ENCODE data around the gene CRIM1. TPM values are rescaled to one million over a fixed set of nuclear protein-coding genes. Genes with fewer than 3 reads are reported as not detected.

Gene CRIM1
- total and polyA plus RNA-seq, 2 donors (not counting 1 experiment from before 2014, with no cell fraction given) = 364 to 661 TPM

DNA sequence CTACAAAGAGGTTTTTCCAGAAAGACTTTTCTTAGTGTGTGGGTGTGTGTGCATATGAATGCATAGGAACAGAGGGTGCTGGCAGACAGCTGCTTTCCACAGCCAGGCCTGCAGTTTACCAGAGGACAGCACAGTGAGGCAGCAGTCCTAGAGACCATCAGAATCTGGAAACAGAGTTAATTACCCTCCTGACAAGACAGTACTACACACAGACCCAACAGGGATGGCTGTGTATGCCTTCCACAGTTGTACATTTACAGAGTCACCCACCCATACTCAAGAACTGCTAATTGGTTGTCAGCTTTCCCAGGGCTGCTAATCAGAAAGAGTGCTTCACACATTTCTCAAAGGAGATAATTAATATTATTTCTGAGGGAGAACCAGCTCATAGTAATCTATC is 137.7 kb downstream of the CRIM1 start:
- no peak overlapping the region for H3K9ac ChIP-seq (ENCODE audit: insufficient read depth, low read length)

DNA sequence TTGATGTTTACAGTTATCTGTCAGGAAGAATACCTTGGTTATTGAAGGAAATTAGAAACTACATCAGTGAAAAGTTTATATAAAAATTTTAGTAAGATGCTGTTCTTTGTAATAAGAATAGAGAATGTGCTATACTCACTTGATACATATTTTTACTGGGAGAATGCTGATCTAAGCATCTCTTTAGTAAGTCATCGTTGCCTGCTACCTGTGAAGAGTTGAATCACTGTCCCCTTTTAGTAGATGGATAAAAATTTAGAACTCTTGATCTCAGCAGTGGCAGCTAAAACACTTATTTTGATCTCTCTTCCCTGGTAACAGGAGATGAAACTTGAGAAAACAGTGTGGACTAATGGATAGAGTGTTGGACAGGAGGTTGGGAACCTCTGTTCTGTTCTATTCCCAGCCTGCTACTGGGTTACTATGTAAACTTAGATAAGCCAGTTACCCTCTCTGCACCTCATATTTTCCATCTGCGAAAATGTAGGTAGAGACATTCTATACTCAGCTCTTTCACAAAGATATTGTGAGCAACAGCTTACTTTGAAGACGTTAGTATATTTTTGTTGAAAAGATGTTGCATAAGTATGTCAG is 142.1 kb downstream of the CRIM1 start:
- H3K9me3 ChIP-seq (ENCODE audit: control insufficient read depth, insufficient read depth, low read depth, low read length) = no peaks in the 10 kb centered on the region
- no peaks in the 10 kb centered on the region for H3K27me3 ChIP-seq (ENCODE audit: control insufficient read depth, insufficient read depth, low read length)
- no peak overlapping the region for H3K4me3 ChIP-seq (replicated peaks in 1 of 4; ENCODE audit: control extremely low read depth in 1 of 4, insufficient read depth in 1 of 4, low read depth in 3 of 4, low read length in 4 of 4)
- H3K79me2 ChIP-seq (ENCODE audit: control insufficient read depth, insufficient read depth, low read length) = peaks cover 45% of the 10 kb centered on the region
- DNase-seq (ENCODE audit: low read depth in 2 of 2) = peak in 1 of 2 donors; percentile 16
- no peaks in the 10 kb centered on the region for H4K20me1 ChIP-seq (ENCODE audit: control insufficient read depth, extremely low read depth, insufficient read depth, low read length)
- H3K9ac ChIP-seq (ENCODE audit: insufficient read depth, low read length) = no peak overlapping the region
- no peak overlapping the region for H3K27ac ChIP-seq (ENCODE audit: insufficient read depth, low read length)
- TF ChIP-seq EZH2 (IDR thresholded peaks at IDR 0.05; ENCODE audit: low read length, missing control alignments) = no peak
- TF ChIP-seq, protein P1, sequence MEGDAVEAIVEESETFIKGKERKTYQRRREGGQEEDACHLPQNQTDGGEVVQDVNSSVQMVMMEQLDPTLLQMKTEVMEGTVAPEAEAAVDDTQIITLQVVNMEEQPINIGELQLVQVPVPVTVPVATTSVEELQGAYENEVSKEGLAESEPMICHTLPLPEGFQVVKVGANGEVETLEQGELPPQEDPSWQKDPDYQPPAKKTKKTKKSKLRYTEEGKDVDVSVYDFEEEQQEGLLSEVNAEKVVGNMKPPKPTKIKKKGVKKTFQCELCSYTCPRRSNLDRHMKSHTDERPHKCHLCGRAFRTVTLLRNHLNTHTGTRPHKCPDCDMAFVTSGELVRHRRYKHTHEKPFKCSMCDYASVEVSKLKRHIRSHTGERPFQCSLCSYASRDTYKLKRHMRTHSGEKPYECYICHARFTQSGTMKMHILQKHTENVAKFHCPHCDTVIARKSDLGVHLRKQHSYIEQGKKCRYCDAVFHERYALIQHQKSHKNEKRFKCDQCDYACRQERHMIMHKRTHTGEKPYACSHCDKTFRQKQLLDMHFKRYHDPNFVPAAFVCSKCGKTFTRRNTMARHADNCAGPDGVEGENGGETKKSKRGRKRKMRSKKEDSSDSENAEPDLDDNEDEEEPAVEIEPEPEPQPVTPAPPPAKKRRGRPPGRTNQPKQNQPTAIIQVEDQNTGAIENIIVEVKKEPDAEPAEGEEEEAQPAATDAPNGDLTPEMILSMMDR (conservative IDR thresholded peaks at IDR 0.05 in 1 of 2, IDR thresholded peaks at IDR 0.05 in 1 of 2; ENCODE audit: low read depth in 1 of 2, low read length in 2 of 2) = no peak
- H3K36me3 ChIP-seq (ENCODE audit: control insufficient read depth, insufficient read depth, low read length) = peaks cover 20% of the 10 kb centered on the region
- no peak overlapping the region for H2AFZ ChIP-seq (ENCODE audit: low read length)
- H3K4me1 ChIP-seq (ENCODE audit: control insufficient read depth, extremely low read depth, insufficient read depth, low read length) = peaks cover 2% of the 10 kb centered on the region
- no peak overlapping the region for H3K4me2 ChIP-seq (ENCODE audit: extremely low read depth, insufficient read depth, low read length)

More for the DNA sequence above, 137.7 kb downstream of the CRIM1 start:
- Histone ChIP-seq H3K27ac (ENCODE audit: insufficient read depth, low read length) (peak overlapping the region; percentile 43), H3K4me1 (ENCODE audit: control insufficient read depth, extremely low read depth, insufficient read depth, low read length) (peaks cover 28% of the 10 kb centered on the region), H3K9me3 (ENCODE audit: control insufficient read depth, insufficient read depth, low read depth, low read length) (no peaks in the 10 kb centered on the region), H3K4me3 (replicated peaks in 1 of 4; ENCODE audit: control extremely low read depth in 1 of 4, insufficient read depth in 1 of 4, low read depth in 3 of 4, low read length in 4 of 4) (no peak overlapping the region), H4K20me1 (ENCODE audit: control insufficient read depth, extremely low read depth, insufficient read depth, low read length) (no peaks in the 10 kb centered on the region), H3K4me2 (ENCODE audit: extremely low read depth, insufficient read depth, low read length) (no peak overlapping the region), H3K36me3 (ENCODE audit: control insufficient read depth, insufficient read depth, low read length) (peaks cover 12% of the 10 kb centered on the region), H3K79me2 (ENCODE audit: control insufficient read depth, insufficient read depth, low read length) (peaks cover 73% of the 10 kb centered on the region), H3K27me3 (ENCODE audit: control insufficient read depth, insufficient read depth, low read length) (no peaks in the 10 kb centered on the region), H2AFZ (ENCODE audit: low read length) (no peak overlapping the region)
- DNase-seq (ENCODE audit: low read depth in 2 of 2) = peak in 1 of 2 donors; percentile 53
- no peak for TF ChIP-seq EZH2 (IDR thresholded peaks at IDR 0.05; ENCODE audit: low read length, missing control alignments)
- TF ChIP-seq, protein P1 (conservative IDR thresholded peaks at IDR 0.05 in 1 of 2, IDR thresholded peaks at IDR 0.05 in 1 of 2; ENCODE audit: low read depth in 1 of 2, low read length in 2 of 2) = no peak

DNA sequence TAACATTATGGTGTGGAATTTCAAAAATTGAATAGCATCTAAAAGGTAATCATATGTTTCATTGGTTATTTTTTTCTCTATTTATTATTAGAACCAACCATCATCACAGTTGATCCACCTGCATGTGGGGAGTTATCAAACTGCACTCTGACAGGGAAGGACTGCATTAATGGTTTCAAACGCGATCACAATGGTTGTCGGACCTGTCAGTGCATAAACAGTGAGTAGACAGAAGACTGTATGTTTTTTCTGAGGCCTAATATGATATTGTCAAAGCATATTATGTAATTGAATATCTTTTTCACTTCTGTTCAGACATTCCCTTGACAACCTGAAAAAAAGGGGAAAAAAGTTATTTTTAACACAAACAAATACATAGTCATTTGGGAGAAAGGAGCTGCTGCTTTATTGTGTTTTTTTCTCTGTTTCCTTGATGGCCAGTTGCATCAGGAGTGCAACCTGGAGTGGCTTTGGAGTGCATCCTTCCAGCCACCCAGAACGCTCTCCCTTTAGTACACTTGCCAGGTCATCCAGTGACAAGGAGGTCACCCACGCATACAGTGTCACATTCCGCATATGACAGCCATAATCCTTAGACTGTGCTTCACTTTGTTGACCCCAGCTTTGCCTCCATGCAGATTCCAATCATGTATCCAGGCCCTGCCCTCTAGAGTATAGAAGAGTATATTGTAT is 143.7 kb downstream of the CRIM1 start:
- Histone ChIP-seq H3K27ac (ENCODE audit: insufficient read depth, low read length) (no peak overlapping the region), H3K36me3 (ENCODE audit: control insufficient read depth, insufficient read depth, low read length) (peaks cover 24% of the 10 kb centered on the region), H3K4me1 (ENCODE audit: control insufficient read depth, extremely low read depth, insufficient read depth, low read length) (peaks cover 2% of the 10 kb centered on the region), H3K79me2 (ENCODE audit: control insufficient read depth, insufficient read depth, low read length) (peaks cover 38% of the 10 kb centered on the region), H3K9ac (ENCODE audit: insufficient read depth, low read length) (no peak overlapping the region), H2AFZ (ENCODE audit: low read length) (no peak overlapping the region), H4K20me1 (ENCODE audit: control insufficient read depth, extremely low read depth, insufficient read depth, low read length) (no peaks in the 10 kb centered on the region), H3K4me3 (replicated peaks in 1 of 4; ENCODE audit: control extremely low read depth in 1 of 4, insufficient read depth in 1 of 4, low read depth in 3 of 4, low read length in 4 of 4) (no peak overlapping the region), H3K4me2 (ENCODE audit: extremely low read depth, insufficient read depth, low read length) (no peak overlapping the region), H3K9me3 (ENCODE audit: control insufficient read depth, insufficient read depth, low read depth, low read length) (no peaks in the 10 kb centered on the region), H3K27me3 (ENCODE audit: control insufficient read depth, insufficient read depth, low read length) (no peaks in the 10 kb centered on the region)
- no peak for DNase-seq (ENCODE audit: low read depth in 2 of 2)
- TF ChIP-seq, protein P1 (conservative IDR thresholded peaks at IDR 0.05 in 1 of 2, IDR thresholded peaks at IDR 0.05 in 1 of 2; ENCODE audit: low read depth in 1 of 2, low read length in 2 of 2) = no peak
- TF ChIP-seq EZH2 (IDR thresholded peaks at IDR 0.05; ENCODE audit: low read length, missing control alignments) = no peak

All from fibroblast of lung (primary cell).